ENCODE data around the gene IL10RA. TPM values are rescaled to one million over a fixed set of nuclear protein-coding genes. Genes with fewer than 3 reads are reported as not detected.

The IL10RA gene
- total RNA-seq, 1 experiment from 2014 or later, result 1.7 TPM

- Histone ChIP-seq H4K20me1 (ENCODE audit: insufficient read depth) (no peaks in the 10 kb centered on the region), H3K27me3 (ENCODE audit: insufficient read depth, low read length) (0 out of 2 replicates have a peak, but pooled peaks cover 5% of the 10 kb centered on the region), H3K4me1 (ENCODE audit: control insufficient read depth in 1 of 2, insufficient read depth in 2 of 2, low read length in 2 of 2) (no peaks in the 10 kb centered on the region), H3K79me2 (ENCODE audit: insufficient read depth, low read length) (no peaks in the 10 kb centered on the region), H3K9me2 (ENCODE audit: insufficient read depth) (no peaks in the 10 kb centered on the region), H3K4me2 (ENCODE audit: low read length) (no peak overlapping the region), H3K9me3 (ENCODE audit: control insufficient read depth in 1 of 2, insufficient read depth in 1 of 2, low read depth in 1 of 2, low read length in 2 of 2) (no peaks in the 10 kb centered on the region), H3K36me3 (ENCODE audit: control insufficient read depth in 1 of 2, insufficient read depth in 2 of 2, low read length in 2 of 2) (no peaks in the 10 kb centered on the region), H3K9ac (ENCODE audit: low read length) (no peak overlapping the region), H3K4me3 (replicated peaks in 1 of 2; ENCODE audit: low read depth in 1 of 2, low read length in 2 of 2) (no peak overlapping the region), H3K27ac (ENCODE audit: low read depth, low read length) (no peak overlapping the region), H2AFZ (ENCODE audit: low read depth, low read length, poor library complexity, severe bottlenecking) (no peak overlapping the region)
- no peak for DNase-seq (ENCODE audit: low read depth, low spot score)
- no TSS peak for BruUV-seq (replicated peaks)
- CTCF ChIA-PET, result no interaction called here
- TF ChIP-seq REST (IDR thresholded peaks at IDR 0.05; ENCODE audit: low read depth), result no peak
- no peak for TF ChIP-seq ZBTB33 (IDR thresholded peaks at IDR 0.05; ENCODE audit: extremely low read depth, insufficient replicate concordance, low read length)
- no peak for TF ChIP-seq ZFX (IDR thresholded peaks at IDR 0.05)
- TF ChIP-seq ELF1 (IDR thresholded peaks at IDR 0.05; ENCODE audit: borderline replicate concordance, low read depth), result no peak
- no peak for TF ChIP-seq EZH2phosphoT487 (IDR thresholded peaks at IDR 0.05; ENCODE audit: borderline replicate concordance)
- no peak for TF ChIP-seq SP1 (IDR thresholded peaks at IDR 0.05; ENCODE audit: low read depth)
- no peak for TF ChIP-seq RAD21 (IDR thresholded peaks at IDR 0.05; ENCODE audit: low read depth)
- TF ChIP-seq CBX3 (IDR thresholded peaks at IDR 0.05; ENCODE audit: low read depth), result no peak
- no peak for TF ChIP-seq EGR1 (IDR thresholded peaks at IDR 0.05; ENCODE audit: low read depth)
- TF ChIP-seq POLR2AphosphoS5 (IDR thresholded peaks at IDR 0.05; ENCODE audit: low read depth, low read length), result no peak
- no peak for TF ChIP-seq EZH2 (IDR thresholded peaks at IDR 0.05)
- no peak for TF ChIP-seq SIN3A (IDR thresholded peaks at IDR 0.05; ENCODE audit: low read depth)
- no peak for TF ChIP-seq MAX (IDR thresholded peaks at IDR 0.05)
- TF ChIP-seq TCF7L2 (IDR thresholded peaks at IDR 0.05; ENCODE audit: borderline replicate concordance, extremely low read depth, insufficient read depth, insufficient read length), result no peak
- TF ChIP-seq FOSL1 (IDR thresholded peaks at IDR 0.05; ENCODE audit: low read depth), result no peak
- TF ChIP-seq CEBPB (IDR thresholded peaks at IDR 0.05; ENCODE audit: low read depth), result no peak
- TF ChIP-seq CTCF (IDR thresholded peaks at IDR 0.05 in 2 of 3, conservative IDR thresholded peaks at IDR 0.05 in 1 of 3; ENCODE audit: borderline replicate concordance in 1 of 3, insufficient read depth in 1 of 3, low read depth in 2 of 3, low read length in 2 of 3), result no peak
- TF ChIP-seq POLR2A (IDR thresholded peaks at IDR 0.05; ENCODE audit: borderline replicate concordance, extremely low read depth, insufficient read depth, insufficient read length), result no peak
- RAD21 ChIA-PET (ENCODE audit: low non-redundant PET in 1 of 2, low total read pairs in 2 of 2, uncharacterized antibody in 2 of 2, unreplicated experiment in 2 of 2), result no interaction called here
- ATAC-seq, result no peak
- POLR2A ChIA-PET, result interaction anchor here (1.0 kb wide), 1 partner anchor 10 kb away, joined by 3 read pairs; the partner anchor contains the start of gene IL10RA
- intact Hi-C loops (cut with micrococcal nuclease), result no loop called here
These were observed 9.7 kb upstream of the IL10RA start for GRCh38 chr11:117976445-117976844.

Data from HCT116 (cell line).